HG02678 (cell line): Measurements from ENCODE around the gene LHX8.

Experiments used
- ATAC-seq: cut with Tn5 transposase; IDR thresholded peaks from one replicate; pipeline ENCODE4 v1.9.1; 2021; ENCODE audit warnings: mild to moderate bottlenecking, moderate library complexity; ENCODE audit not compliant: unreplicated experiment

The LHX8 gene

DNA sequence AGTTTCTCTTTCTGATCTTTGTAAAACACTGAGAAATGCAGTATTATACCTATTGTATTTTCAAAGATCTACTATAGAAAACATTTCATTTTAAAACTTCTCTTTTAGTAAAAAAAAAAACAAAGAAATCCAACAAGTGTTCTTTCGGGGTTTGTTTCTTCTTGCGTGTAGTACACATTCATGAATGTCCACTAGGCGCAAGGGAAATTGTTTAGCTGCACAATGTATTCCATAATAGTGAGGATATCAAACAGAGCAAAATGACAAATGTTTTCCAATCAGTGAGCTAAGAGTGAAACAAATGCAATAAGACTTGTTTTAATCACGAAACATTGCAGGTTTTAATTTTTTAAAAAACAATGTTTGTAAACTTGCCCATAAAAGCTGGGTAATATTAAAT is 68.6 kb downstream of the LHX8 start:
- no peak for ATAC-seq

DNA sequence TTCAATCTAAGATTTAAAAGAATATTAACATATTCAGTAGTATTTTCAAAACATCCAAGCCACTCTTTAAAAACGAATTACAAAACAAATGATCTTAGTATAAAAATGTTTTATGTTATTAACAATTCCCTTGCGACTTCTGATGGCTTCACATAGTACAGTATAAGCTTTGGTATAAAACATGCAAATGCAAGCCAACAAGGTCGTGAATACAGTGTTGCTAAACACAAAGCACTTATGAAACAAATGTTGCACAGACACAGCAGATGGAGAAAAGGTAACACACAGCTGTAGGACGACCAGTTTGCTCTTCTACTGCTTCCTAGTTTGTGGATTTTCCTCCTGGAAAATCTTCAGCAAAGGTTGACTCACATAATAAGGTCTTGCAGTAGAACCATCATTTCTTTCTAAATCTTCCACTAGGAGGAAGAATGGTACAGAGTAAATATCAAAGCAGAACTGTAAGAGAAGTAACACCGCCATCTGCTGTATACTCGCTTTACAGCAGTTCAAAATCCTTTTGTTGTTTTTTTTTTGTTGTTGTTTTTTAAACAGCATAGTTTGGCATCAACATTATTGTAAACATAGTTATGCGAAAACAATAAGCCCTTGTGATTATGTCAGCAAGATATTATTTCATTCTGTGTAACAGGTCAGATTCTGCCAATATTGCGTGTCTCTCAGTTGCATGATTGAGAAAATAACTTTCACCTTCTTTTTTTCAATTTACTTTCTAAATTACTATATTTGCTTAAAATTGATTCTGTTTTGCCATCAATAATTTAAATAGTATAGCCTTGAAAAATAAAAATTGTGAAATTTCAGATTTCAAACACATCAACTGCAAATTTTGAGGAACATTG is 69.5 kb downstream of the LHX8 start:
- ATAC-seq: peak; percentile 86

DNA sequence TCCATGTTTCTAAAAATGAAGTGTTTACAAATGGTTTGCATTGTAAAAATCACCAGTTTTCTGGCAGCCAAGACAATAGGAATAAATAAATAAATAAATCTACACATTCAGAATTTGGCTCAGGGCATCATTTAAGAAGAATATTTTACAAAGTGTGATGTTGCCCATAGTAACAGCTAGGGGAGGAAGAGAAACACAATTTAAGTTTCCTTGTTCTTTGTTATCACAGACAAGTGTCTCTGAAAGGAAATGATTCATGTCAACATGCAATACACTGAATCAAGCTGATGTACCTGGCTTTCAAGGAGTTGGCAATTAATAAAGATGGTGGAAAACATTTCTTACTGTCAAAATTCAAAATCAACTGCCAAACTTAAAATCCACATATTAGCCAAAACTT is 74.7 kb downstream of the LHX8 start:
- no peak for ATAC-seq
